Measurements from ENCODE around the gene MAP2.

GRCh38 chr2:209519906-209520305 is 96.1 kb downstream of the MAP2 start:
- TF ChIP-seq, protein P1, sequence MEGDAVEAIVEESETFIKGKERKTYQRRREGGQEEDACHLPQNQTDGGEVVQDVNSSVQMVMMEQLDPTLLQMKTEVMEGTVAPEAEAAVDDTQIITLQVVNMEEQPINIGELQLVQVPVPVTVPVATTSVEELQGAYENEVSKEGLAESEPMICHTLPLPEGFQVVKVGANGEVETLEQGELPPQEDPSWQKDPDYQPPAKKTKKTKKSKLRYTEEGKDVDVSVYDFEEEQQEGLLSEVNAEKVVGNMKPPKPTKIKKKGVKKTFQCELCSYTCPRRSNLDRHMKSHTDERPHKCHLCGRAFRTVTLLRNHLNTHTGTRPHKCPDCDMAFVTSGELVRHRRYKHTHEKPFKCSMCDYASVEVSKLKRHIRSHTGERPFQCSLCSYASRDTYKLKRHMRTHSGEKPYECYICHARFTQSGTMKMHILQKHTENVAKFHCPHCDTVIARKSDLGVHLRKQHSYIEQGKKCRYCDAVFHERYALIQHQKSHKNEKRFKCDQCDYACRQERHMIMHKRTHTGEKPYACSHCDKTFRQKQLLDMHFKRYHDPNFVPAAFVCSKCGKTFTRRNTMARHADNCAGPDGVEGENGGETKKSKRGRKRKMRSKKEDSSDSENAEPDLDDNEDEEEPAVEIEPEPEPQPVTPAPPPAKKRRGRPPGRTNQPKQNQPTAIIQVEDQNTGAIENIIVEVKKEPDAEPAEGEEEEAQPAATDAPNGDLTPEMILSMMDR (IDR thresholded peaks at IDR 0.05) = no peak
- TF ChIP-seq POLR2AphosphoS5 (IDR thresholded peaks at IDR 0.05) = no peak
